DMS53 treated with DMSO at 0.1 percent for 48 hours (cell line): Measurements from ENCODE around the gene GPRIN2.
"Not testable (repeated sequence)": the region's sequence is repeated elsewhere in the genome, so short reads cannot be mapped to it uniquely, and the experiment has no call there.

Source experiments
- DNase-seq: peaks from one replicate; lab custom pipeline; 2025; ENCODE audit not compliant: unreplicated experiment; lab: John Stamatoyannopoulos, UW

The GPRIN2 gene

DNA sequence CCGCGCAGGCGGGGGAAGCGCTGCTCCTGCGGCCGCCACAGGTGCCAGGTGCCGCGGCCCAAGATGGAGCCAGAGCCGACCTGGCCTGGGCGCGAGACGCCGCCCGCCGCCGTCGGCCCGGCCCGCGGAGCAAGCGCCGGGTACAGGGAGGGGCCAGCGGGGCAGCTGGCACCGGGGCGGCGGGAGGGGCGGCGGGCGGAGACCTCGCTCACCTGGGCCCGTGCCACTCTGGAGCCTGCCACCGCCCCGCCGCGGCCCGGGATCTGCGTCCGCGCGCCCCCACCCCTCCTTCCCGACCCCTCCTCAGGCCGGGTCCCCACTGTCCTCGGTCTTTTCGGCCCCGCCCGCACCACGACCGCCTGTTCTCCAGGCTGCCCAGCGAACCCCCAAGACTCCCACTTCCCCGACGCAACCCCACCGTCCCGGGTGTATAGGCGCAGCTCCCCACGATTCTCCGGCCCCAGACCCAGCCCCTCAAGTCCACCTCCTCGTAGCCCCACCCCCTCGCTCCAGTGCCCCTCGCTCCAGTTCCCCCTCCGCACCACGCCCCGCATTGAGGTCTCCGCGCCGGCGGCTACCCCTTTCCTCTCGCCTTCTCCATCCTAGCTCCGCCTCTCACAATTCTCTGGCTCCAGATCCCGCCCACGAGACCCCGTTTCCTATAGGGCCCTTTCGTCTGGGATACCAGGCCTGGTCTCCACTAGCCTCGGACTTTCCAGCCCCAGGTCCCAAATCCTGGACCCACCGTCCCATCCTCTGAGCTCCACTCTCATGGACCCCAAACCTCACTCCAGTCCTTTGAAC lies at the start of gene GPRIN2:
Gene GPRIN2 (minus strand): TSS at position 144 of the 804 bp plus-strand sequence. CDS start 5,922 bp downstream, outside the sequence.
- peak; percentile 50 for DNase-seq

DNA sequence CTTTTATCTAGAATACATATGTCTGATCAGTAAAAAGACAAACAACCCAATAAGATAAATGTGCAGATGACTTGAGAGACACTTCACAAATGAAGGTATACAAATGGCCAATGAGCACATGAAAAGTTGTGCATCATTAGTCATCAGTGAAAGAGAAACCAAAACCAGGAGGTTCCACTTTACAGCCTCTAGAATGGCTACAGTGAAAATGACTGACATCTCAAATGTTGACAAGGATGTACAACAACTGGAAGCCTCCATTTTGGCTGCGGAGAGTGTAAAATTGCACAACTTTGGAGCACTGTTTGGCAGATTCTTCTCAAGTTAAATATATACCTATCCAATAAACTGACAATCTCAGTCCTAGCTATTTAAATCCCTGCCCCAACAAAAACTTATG lies 44.1 kb upstream of the GPRIN2 start:
- DNase-seq, result not testable (repeated sequence)

DNA sequence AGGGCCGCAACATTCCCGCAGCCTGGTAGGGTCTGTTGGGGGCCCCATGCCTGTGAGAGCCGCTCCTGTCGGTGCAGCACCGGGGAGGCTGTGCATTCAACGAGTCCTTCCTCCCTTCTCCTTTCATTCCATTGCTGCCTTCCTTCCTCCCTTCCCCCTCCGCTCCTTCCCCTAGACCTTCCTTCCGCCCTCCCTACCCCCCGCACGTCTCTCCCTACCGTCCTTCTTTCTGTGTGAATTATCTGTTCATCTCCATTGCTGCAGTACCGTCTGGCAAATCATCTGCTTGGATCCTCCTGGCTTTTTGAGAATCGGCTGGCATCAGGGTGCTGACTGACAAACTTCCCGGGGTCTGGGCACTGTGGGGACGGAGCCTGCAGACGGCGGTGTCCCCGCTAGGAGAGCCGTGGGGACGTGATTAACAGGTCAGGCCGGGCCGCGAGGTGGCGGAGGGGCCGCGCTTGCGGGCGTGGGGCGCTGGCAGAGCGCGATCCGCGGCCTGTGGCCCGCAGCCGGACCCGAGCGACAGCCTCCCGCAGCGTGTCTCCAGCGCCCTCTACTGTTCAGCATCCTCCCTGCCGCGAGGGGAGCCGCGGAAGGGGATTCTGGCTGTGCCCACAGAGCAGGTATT lies 41.3 kb upstream of the GPRIN2 start:
- not testable (repeated sequence) for DNase-seq

DNA sequence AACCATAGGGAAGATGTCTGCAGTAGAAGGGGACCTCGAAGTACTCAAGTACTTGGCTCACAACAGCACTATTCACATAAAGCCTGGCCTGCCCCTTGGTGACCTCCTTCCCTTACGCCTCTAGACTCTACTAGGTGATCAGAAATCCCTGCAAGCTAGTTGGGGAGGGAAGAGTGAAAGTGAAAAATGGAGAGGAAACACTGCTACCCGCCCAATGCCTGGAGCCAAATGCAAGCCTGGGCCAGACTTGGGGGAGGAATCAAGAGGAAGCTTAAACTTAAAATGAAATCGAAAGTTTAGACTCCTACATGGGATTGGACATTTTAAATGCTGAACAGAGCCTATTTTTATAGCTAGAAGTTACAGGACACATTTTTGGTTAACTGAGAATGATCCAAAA lies 40.1 kb upstream of the GPRIN2 start:
- not testable (repeated sequence) for DNase-seq

DNA sequence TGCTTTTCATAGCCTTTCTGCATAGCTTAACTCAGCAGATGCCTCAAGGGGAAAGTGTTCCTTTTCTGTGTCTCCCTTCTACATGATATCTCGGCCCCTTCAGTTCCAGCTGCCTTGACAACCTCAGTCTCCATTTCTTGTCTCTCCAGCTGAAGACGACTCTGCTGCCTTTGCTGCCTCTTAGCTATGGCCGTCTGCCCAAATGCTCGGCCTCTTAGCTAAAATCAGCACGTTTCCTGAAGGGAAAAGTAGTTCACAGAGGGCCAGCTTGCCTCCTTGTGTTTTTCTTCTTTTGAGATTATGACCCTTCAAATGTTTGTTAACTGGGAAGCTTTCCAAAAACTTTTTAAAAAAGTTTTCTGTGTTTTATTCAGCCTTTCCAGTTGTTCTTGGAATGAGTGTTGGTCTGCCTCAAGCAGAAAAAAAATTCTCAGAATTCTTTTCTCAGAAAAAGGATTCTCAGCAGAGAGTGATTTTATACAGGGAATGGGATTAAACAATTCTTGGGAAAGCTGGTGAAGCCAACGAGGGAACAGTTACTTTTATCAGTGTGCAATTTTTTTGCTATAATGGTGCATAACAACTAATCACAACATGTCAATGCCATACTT lies 38.1 kb upstream of the GPRIN2 start:
- DNase-seq, result not testable (repeated sequence)

DNA sequence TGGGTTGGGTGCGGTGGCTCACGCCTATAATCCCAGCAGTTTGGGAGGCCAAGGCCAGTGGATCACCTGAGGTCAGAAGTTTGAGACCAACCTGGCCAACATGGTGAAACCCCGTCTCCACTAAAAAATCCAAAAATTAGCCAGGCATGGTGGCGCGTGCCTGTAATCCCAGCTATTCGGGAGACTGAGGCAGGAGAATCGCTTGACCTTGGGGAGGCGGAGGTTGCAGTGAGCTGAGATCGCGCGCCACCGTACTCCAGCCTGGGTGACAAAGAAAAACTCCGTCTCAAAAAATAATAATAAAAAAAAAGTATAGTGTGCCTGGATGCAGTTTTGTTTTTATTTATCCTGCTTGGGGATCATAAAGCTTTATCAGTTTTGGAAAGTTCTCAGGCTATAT lies 36.8 kb upstream of the GPRIN2 start:
- DNase-seq, result not testable (repeated sequence)

DNA sequence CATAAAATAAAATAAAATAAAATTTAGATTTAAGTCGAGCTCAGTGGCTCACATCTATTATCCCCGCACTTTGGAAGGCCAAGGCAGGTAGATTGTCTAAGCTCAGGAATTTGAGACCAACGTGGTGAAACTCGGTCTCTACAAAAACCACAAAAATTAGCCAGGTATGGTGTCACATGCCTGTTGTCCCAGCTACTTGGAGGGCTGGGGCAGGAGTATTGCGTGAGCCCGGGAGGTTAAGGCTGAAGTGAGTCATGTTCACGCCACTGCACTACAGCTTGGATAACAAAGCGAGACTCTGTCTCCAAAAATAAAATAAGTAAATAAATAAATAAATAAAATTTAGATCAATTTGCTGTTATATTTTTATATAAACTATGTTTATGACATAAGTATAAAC lies 34.6 kb upstream of the GPRIN2 start:
- not testable (repeated sequence) for DNase-seq

DNA sequence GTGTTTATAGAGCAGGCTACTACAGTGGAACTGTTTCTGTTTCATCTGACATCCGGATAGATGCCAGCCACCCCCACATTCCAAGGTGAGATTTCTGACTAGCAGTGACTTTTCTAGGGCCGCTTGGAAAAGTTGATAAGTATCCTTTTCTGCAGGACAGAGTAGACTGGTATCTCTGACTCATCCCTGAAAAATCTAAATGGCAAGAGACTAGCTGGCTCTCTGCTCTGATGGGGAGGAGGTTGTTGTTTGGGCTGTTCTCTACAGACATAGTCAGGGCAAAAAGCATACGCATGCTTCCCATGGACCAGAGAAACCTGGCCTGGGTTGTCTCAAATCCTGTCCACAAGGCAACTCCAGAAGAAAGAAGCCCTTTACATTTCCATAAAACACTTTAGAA lies 33.1 kb upstream of the GPRIN2 start:
- DNase-seq, result not testable (repeated sequence)

DNA sequence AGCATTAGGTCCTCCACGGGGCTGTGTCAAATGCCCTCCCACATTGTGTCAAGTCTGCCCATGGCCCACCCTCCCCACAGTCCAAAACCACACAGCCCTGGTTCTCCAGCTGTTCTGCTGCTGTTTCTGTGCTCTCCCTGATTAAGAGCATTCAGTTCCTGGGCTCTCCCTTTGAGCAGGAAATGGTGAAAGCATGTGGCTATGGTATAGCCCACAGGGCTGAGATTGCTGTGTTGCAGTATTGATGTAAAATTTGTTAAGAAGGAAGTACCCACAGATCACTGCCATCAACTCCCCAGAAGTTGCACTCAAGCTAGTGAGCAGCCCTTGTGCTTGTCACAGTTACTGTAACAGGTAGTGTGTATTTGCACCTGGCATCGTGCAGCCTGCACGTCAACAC lies 31.8 kb upstream of the GPRIN2 start:
- not testable (repeated sequence) for DNase-seq

DNA sequence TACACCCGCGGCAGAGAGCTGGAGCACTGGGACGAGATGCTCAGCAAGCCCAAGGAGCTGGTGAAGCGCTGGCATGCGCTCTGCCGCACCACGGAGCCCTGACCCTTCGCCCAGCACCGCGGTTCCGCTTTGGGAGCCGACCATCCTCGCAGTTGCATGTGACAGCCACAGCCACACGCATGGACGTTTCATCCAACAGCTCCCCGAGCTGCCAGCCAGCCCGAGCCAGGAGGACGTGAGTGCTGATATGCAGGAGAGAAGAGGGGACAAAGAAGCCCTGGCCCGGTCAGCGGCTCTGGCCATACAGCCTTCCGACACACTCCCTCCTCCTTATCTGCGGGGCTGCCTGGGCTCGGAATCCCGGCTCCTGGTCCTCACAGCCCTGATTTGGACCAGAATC lies 31.1 kb upstream of the GPRIN2 start:
- not testable (repeated sequence) for DNase-seq

DNA sequence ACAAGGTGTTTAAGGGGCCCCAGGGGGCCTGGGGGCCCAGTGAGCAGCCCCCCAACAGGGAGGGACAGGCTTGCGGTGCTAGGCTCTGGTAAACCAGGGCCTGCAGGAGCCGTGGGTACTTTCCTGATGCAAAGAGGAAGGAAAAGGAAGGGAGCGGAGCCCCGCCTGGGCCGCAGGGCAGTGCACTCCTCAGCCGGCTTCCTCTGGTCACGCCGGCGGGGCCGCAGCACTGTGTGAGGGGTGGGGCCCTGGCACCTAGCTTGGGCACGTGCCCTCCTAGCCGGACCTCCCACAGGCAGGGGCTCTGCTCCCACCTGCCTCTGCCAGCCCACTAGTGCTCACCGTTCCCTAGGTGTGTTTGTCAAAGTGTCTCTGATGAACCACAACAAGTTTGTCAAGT lies 28.8 kb upstream of the GPRIN2 start:
- not testable (repeated sequence) for DNase-seq

DNA sequence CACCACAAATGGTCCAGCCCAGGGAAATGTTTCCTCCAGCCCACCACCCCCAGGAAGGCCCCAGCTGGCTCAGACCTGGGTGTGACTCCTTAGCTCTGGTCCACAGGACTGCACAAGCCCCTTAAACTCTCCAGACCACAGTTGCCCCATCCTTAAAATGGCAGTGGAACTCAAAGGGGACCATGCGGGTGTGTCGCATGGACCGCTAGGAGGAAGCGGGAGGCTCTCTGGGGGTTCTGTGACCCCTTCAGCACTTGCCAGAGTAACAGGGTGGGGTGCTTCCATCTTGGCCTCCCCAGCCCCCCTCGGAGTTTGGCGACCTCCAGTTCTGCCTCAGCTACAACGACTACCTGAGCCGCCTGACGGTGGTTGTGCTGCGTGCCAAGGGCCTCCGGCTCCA lies 27.7 kb upstream of the GPRIN2 start:
- not testable (repeated sequence) for DNase-seq

DNA sequence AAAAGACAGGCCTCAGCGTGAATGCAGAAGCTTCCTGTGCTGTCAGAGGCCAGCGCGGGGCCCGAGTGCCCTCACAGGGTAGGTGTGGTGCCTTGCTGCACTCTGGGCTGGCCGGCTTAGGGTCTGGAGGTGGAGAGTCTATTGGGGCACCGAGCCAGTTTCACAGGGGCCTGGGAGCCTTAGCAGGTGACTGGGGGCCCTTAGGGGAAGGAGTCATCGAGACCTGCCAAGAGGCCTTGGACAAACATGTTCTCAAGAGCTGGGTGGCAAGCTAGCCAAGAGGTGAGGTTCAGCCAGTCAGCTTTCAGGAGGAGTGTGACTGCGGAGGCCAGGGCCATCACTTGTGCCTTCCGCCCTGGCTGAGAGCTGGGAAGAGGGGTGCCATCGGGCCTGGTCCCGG lies 26.1 kb upstream of the GPRIN2 start:
- DNase-seq, result not testable (repeated sequence)

DNA sequence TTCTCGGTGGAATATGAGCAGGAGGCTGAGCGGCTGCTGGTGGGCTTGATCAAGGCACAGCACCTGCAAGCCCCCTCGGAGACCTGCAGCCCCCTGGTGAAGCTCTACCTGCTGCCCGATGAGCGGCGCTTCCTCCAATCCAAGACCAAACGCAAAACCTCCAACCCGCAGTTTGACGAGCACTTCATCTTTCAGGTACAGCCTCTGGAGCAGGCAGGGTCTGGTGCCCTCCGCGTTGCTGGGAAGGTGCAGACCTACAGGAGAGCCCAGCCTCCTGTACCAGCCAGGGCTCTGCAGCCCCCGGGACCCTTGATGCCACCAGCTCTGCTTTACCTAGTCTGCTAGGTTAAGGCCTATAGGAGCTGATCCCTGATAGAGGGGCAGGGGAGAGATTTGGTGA lies 25.5 kb upstream of the GPRIN2 start:
- not testable (repeated sequence) for DNase-seq

DNA sequence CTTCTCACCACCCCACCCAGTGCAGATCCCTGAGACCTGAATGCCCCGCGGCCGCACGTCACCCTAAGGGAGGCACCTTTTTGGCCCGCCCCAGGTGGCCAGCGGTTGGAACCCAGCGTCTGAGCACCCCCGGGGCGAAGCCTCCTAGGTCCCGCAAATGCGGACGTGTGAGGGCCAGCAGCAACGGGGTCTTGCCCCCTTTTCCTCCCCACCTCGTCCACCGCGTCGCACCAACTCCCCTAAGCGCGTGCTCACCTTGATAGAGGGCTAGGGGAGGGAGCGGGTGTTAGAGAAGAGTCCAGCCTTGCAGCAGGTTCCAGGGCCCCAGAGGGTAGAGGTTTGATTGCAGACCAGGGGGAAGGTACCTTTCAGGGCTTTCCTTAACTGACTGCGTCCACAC lies 22.9 kb upstream of the GPRIN2 start:
- not testable (repeated sequence) for DNase-seq

DNA sequence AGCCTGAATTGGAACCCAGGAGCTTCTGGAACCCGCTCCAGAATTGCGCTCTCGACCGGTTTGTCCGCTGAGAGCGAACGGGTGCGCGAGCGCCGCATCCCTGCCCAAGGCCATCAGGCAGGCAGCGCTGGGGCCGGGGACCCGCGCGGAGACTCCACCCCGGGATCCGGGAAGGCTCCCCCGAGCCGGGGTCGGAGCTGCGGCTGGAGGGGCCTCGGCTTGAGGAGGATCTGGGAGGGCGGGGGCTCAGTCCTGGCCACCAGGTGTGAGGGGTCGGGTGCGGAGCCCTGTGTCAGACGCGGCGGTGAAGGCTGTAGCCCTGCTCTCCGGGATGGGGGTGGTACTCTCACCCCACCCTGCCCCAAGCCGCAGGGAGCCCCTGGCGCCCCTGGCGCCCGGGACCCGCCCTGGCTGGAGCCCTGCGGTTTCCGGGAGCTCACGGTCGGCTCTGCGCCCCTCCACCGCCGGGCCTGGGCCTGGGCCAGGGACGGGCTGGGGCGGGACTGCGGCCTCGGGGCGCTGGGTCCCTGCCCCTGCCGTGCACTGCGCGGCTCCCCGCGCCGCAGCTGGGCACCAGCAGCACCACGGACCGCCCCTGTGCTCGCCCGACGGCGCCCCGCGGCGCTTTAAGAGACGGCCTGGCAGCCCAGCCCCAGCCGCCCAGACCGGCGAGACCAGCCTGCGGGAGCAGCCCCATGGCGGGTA lies 22.2 kb upstream of the GPRIN2 start, which contains the start of gene SYT15:
Gene SYT15 (plus strand): TSS at position 655 of the 705 bp plus-strand sequence. CDS start 41 bp downstream, at position 696.
- not testable (repeated sequence) for DNase-seq

DNA sequence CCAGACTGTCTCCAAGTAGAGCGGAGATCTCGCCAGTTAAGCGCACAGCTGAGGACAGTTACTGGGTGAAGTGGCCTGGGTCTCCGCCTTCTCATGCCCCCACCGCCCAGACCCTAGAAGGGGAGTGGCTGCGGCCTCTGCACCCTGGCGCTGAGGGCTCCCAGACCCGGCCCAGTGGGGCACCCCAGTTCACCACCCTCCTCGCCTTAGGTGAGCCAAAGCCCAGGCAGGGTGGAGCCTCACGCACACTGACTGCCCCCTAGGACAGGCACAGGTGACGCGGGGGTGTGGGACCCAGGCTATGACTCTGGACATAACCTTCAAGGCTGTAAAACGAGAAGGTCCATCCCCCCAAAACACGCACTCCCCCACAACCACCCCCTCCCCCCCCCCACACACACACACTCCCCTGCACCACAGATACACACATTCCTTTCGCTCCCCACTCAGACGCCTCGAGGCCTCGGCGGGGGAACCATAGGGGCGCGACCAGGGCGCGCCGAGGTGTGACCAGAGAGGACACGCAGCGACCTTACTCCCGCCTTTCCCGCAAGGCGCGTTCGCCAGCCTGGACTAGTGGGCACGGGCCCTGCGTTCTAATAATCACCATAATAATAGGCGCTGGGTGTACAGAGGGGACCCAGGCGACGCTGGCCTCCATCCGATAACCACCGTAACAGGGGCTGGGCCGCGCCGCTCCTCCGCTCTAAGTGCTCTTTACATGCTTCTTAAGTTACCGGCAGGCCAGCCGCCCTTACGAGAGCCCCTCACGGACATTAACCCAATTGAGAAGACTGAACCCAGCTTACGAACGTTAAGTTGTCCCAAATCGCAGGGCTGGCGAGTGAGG lies 21.4 kb upstream of the GPRIN2 start:
- DNase-seq, result not testable (repeated sequence)

DNA sequence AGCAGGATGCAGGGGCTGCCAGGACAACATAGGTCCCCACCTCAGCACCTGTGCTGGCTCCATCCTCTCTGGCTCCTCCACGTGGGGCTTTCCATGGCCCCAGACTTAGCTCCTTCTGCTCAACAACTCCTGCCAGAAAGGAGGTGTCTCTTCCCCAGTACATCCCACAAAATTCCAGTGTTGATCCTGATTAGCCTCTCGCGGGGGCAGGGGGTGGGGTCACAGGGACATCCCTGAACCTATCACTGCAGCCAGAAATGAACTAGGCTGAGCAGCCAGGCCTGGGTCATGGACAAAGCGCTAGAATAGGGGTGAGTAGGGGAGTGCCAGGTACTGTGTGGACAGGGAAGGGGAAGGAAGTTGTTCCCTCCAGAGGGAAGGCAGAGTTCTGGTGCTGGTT lies 17.4 kb upstream of the GPRIN2 start:
- not testable (repeated sequence) for DNase-seq

DNA sequence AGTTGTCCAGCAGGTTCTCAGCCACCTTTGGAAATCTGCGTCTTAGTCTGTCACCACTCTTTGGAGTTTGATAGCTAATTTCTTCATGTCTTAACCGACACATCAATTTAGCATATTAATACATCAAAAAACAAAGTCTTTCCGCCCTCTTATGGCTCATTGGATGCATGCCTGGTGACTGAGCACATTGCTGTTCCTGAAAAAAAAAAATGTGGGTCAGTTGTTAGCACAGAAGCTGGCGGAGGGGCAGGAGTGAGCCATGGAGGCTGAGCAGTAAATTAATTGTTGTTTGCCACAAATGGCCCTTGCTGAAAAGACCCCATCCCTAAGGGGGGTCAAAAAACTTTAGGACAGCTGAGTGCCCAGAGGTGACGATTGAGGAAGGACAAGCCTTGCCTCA lies 16.9 kb upstream of the GPRIN2 start:
- not testable (repeated sequence) for DNase-seq

DNA sequence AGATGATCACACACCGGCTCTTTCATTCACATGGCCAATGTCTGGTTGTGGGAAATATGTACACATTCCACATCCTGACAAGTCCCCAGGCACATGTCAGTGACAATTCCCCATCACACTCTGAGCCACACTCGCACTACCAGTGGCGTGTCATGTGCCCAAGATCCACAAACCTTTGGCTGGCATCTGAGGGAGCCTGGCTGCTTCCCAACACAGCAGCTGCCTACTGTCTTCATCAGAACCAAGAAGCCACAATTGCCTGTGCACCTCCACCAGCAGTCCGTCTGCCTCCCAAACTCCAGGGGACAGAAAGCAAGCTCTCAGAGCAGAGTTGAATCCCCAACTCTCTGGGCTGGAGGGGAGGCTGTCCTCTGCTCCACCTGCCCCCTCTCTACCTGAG lies 16.3 kb upstream of the GPRIN2 start:
- DNase-seq, result not testable (repeated sequence)
